Activated naive CD4-positive, alpha-beta T cell treated with anti-CD3 and anti-CD28 coated beads, Interleukin-2, amount 50 U/mL, for 72 hours (primary cell): Measurements from ENCODE around the gene EARS2. TPM values are rescaled to one million over a fixed set of nuclear protein-coding genes. Genes with fewer than 3 reads are reported as not detected.
"Not testable (repeated sequence)": the region's sequence is repeated elsewhere in the genome, so short reads cannot be mapped to it uniquely, and the experiment has no call there.

Experiments used
- ATAC-seq, 2 donors: fragments of 150-1000 bp; cut with Tn5 transposase; 2 replicates each; pipeline ENCODE4 v1.10.0; 2021; ENCODE audit warnings: mild to moderate bottlenecking in 2 of 2, moderate library complexity in 2 of 2
- DNase-seq, 2 donors: peaks; one replicate each; pipeline ENCODE4 v3.0.0; 2021 to 2022; ENCODE audit warnings: low spot score in 2 of 2
- H3K27ac Mint-ChIP-seq, 2 donors: one replicate each; pipeline ENCODE4 v1.8.0; 2022; ENCODE audit warnings: mild to moderate bottlenecking in 2 of 2, mixed read lengths in 2 of 2
- H3K36me3 Mint-ChIP-seq, 2 donors: one replicate each; pipeline ENCODE4 v1.8.0; 2022; ENCODE audit warnings: mixed read lengths in 2 of 2
- H3K9me3 Mint-ChIP-seq, 2 donors: one replicate each; pipeline ENCODE4 v1.8.0; 2022; ENCODE audit warnings: mixed read lengths in 2 of 2
- total RNA-seq, 2 donors: library from RNA; stranded (reverse); gene quantifications; one replicate each; pipeline ENCODE4 v1.2.3, GENCODE V29; 2022

The EARS2 gene
- total RNA-seq: 10 to 100 TPM; 22.9 to 30.6 TPM

DNA sequence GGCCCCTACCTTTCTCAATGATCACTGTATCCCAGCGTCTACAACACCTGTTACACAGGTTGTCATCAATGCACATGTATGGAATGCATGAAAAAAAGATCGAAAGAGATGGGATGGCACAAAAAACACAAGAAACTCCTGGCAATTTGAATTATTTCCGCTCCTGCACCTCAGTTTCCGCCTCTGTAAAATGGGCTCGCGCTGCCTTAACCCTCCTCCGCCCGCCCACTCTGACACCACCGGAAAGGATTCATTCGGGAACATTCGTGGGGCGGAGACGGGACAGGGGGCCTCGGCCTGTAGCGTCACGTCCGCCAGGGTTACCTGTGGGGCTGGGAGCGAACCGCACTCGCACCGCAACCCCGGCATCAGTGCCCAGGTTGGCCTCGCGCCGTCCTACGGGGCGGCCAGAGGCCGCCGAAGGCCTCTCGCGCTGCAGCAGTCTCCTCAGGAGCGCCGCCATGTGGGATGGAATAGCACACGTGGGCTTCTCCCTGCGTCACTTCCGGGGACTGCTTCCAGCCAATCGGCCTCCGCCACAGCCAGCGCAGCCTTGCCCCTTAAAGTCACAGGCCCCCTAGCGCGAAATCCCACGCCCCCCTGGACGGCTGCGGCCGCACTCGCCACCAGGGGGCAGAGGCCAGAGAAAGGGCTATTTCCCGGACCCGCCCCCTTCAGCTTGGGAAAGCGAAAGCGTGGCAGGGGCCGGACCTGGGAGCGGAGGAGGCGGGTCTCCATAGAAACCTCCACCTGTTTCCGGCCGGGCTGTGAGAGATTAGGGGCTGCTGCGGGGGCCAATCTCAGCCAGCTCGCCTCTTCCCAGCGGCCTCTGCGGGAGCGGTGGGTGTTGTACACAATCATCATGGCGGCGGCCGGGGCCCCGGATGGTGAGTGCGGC lies at the start of gene EARS2, which contains the start of gene UBFD1:
Gene EARS2 (minus strand): TSS at position 470 of the 898 bp plus-strand sequence. CDS start 7 bp downstream, at position 463.
Gene UBFD1 (plus strand): TSS at position 847 of the 898 bp plus-strand sequence. CDS start 16 bp downstream, at position 863.
- Mint-ChIP-seq H3K27ac (peak within 1 kb of the TSS; percentile 94 to 98), H3K9me3 (no peaks in the 10 kb centered on the region), H3K36me3 (peaks cover 8 to 10% of the 10 kb centered on the region in 2 donors)
- DNase-seq (peak; percentile 97 to 99), ATAC-seq (peak; percentile 92 to 94)

GRCh38 chr16:23597003-23597756 lies 40.0 kb upstream of the EARS2 start:
- DNase-seq: peak in 1 of 2 donors; percentile 7
- no peaks in the 10 kb centered on the region for H3K9me3 Mint-ChIP-seq
- ATAC-seq: no peak
- H3K36me3 Mint-ChIP-seq: peaks cover 0 to 4% of the 10 kb centered on the region in 2 donors
- H3K27ac Mint-ChIP-seq: peak overlapping the region; percentile 39 to 73

GRCh38 chr16:23595951-23596720 lies 39.0 kb upstream of the EARS2 start, which contains the start of gene NDUFAB1:
Gene NDUFAB1 (minus strand): TSS chr16:23596316. CDS start chr16:23596290, 26 bp downstream.
- peak within 1 kb of the TSS; percentile 73 to 82 for H3K27ac Mint-ChIP-seq
- no peaks in the 10 kb centered on the region for H3K9me3 Mint-ChIP-seq
- peak; percentile 99 for ATAC-seq
- DNase-seq: peak; percentile 92 to 97
- H3K36me3 Mint-ChIP-seq: peaks cover 0 to 11% of the 10 kb centered on the region in 2 donors

DNA sequence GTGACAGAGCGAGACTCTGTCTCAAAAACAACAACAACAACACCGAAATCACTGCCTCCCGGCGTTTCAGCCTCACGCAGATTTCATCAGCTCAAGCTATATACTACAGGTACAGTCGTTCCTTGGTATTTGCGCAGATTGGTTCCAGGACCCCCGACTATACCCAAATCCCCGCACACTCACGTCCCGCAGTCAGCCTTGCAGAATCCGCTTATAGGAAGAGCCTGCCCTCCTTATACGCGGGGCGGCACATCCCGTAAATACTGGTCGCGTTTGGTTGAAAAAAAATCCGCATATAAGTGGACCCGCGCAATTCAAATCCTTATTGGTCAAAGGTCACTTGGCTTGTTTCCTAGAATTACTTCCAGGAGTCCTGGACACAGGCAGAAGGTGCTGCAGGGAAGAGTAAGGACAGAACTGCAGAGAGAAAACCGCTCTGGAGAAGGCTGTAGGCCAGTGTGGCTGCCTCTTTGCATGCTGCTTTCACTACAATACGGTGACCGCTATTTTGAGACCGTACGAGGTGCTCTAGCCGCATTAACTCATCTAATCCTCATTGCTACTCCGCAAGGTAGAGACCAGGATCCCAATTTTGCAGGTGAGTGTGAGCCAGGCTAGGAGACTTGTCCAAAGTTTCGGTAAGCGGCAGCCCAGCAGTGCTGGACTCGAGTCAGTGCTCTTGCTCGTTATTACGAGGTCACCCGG lies 38.2 kb upstream of the EARS2 start:
- DNase-seq (peak in 1 of 2 donors; percentile 57), ATAC-seq (no peak)
- peak overlapping the region; percentile 73 to 82 for H3K27ac Mint-ChIP-seq
- H3K9me3 Mint-ChIP-seq: no peaks in the 10 kb centered on the region
- peaks cover 0 to 11% of the 10 kb centered on the region in 2 donors for H3K36me3 Mint-ChIP-seq

DNA sequence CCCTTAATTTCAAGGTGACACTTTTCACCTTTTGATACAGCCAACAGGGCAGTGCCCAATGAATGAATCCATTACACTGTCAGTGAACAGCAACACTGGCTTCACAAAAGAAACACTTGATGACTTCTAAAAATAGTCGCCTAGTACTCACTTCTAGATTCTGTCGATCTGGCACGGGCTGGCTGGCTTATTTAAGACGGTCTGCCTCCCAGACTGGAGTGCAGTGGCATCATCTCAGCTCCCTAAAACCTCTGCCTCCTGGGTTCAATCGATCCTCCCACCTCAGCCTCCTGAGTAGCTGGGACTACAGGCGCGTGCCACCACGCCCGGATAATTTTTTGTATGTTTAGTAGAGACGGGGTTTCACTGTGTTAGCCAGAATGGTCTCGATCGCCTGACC lies 37.0 kb upstream of the EARS2 start:
- Mint-ChIP-seq H3K9me3 (no peaks in the 10 kb centered on the region), H3K36me3 (peaks cover 4 to 11% of the 10 kb centered on the region in 2 donors), H3K27ac (peak overlapping the region in 1 of 2 donors; percentile 68)
- DNase-seq (no peak), ATAC-seq (no peak)

DNA sequence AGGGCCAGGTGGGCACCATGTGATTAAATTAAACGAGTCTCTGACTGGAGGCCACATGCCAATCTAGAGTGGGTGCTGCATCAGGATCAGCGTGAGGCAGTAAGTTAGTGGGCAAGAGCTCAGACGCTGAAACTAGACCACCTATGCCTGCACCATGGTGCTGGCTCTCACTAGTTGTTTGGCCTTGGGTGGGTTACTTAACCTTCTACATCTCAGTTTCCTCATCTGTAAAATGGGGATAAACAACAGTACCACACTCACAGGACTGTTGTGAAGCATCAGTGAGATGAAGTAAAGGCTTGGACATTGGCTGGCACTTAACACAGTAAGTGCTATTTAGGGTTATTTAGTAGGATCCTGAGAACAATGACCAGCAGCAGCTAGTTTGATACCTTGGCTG lies 33.0 kb upstream of the EARS2 start:
- Mint-ChIP-seq H3K36me3 (peaks cover 6 to 7% of the 10 kb centered on the region in 2 donors), H3K9me3 (no peaks in the 10 kb centered on the region), H3K27ac (no peak overlapping the region)
- DNase-seq: no peak
- no peak for ATAC-seq

- DNase-seq (no peak), ATAC-seq (no peak)
- Mint-ChIP-seq H3K9me3 (no peaks in the 10 kb centered on the region), H3K27ac (peak overlapping the region in 1 of 2 donors; percentile 50), H3K36me3 (peaks cover 11 to 12% of the 10 kb centered on the region in 2 donors)
Observed at GRCh38 chr16:23587726-23588125, 30.6 kb upstream of the EARS2 start.

DNA sequence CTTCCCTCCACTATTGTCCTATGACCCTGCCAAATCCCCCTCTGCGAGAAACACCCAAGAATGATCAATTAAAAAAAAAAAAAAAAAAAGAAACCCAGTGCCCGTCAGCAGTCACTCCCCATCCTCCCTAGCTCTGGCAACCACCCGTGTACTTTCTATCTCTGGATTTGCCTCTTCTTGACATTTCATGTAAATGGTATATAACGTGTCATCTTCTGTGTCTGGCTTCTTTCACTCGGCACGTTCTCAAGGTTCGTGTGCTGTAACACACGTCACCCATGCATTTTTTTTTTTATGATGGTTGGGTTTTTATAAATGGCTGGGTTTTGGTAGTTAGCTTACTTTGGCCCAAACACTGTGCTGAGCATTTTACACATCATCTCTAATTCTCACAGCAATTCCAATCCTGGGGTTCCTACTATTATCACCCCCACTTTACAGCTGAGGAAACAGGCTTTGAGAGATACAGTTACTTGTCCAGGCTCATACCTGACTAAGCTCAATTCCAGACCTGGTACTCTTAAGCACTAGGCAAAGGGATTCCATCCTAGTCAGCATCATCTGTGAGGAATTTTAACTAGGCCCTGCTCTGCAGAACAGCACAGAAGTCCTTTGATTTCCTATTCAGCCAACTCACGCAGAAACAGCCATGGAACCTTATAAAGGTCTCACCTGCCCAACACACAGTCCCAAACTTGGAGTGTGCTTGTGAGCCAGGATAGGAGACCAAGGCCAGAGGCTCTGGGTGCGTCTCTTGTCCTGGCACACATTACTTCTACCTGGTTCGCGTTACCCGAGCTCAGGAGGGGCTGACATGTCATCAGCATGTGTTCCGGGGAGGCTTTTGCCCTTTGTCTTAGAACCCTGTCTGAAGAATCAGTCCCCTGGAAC lies 27.3 kb upstream of the EARS2 start:
- ATAC-seq: no peak
- H3K9me3 Mint-ChIP-seq: no peaks in the 10 kb centered on the region
- H3K36me3 Mint-ChIP-seq: peaks cover 5 to 17% of the 10 kb centered on the region in 2 donors
- no peak for DNase-seq
- H3K27ac Mint-ChIP-seq: peak overlapping the region in 1 of 2 donors; percentile 5

- not testable (repeated sequence) for ATAC-seq, H3K9me3 Mint-ChIP-seq, H3K27ac Mint-ChIP-seq, DNase-seq
- H3K36me3 Mint-ChIP-seq: peaks cover 5 to 13% of the 10 kb centered on the region in 2 donors
Observed at GRCh38 chr16:23583271-23583670, 26.1 kb upstream of the EARS2 start.

DNA sequence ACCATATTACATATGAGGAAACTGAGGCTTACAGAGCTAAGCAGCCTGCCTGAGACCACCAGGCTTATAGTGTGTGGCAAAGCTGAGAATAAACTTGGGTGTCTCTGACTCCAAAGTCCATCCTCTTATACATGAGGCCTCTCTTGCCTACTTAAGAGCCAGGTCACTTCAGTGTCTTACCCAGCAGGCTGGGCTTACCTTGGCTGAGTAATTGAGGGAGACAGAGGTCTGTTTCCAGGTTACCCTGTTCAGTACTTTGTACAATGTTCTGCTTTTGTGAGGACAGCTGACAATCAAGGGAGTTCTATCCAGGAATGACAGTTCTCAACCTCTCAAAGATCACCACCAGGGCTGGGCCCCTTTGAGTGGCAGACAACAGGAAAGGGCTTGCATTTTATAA lies 24.6 kb upstream of the EARS2 start:
- Mint-ChIP-seq H3K27ac (peak overlapping the region in 1 of 2 donors; percentile 29), H3K36me3 (peaks cover 5 to 13% of the 10 kb centered on the region in 2 donors), H3K9me3 (no peaks in the 10 kb centered on the region)
- no peak for ATAC-seq
- no peak for DNase-seq

GRCh38 chr16:23580391-23580790 lies 23.2 kb upstream of the EARS2 start:
- ATAC-seq: no peak
- Mint-ChIP-seq H3K36me3 (peaks cover 5 to 13% of the 10 kb centered on the region in 2 donors), H3K9me3 (no peaks in the 10 kb centered on the region), H3K27ac (peak overlapping the region in 1 of 2 donors; percentile 36)
- DNase-seq: no peak

DNA sequence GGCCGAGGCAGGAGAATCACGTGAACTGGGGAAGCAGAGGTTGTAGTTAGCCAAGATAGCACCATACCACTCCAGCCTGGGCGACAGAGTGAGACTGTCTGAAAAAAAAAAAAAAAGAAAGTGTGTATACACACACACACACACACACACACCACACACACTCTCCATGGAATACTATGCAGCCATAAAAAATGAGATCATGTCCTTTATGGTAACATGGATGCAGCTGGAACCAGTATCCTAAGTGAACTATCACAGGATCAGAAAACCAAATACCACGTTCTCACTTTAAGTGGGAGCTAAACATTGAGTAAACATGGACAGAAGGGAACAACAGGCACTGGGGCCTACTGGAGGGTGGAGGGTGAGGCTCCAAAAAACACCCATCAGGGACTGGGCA lies 22.2 kb upstream of the EARS2 start:
- no peak for DNase-seq
- Mint-ChIP-seq H3K36me3 (peaks cover 3 to 12% of the 10 kb centered on the region in 2 donors), H3K9me3 (no peaks in the 10 kb centered on the region), H3K27ac (peak overlapping the region in 1 of 2 donors; percentile 30)
- no peak for ATAC-seq

DNA sequence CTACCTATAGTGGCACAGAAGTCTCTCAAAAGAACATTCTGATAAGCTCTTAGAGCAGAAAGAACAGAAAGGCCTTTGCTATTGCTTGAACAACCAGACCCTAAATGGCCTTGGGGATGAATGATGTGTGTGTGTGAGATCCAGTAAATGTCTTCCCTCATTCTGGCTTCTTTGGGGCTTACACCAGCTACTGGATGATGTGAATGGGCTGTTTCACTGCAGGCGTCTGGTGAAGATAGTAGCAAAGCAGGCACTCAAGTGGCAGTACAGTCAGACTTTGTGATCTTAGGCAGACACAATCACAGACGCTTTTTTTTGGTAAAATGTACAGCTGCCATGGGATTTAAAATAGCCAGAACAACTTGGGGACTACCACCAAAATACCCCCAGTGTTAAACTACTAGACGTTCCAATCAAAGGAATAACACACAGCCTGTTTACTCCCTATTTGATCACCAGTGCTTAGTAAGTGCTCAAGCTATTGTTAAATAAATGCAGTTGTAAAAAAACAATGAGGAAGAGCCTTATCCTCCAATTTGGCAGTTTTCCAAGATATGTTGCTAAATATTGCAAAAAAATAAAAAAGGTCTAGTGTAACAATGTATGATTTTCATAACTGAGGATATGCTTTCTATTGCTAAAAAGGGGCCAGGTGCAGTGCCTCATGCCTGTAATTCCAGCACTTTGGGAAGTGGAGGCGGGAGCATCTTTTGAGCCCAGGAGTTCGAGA lies 21.1 kb upstream of the EARS2 start:
- peak overlapping the region in 1 of 2 donors; percentile 66 for H3K27ac Mint-ChIP-seq
- ATAC-seq (no peak), DNase-seq (no peak)
- H3K36me3 Mint-ChIP-seq: peaks cover 0 to 8% of the 10 kb centered on the region in 2 donors
- no peaks in the 10 kb centered on the region for H3K9me3 Mint-ChIP-seq

- DNase-seq: no peak
- peaks cover 0 to 8% of the 10 kb centered on the region in 2 donors for H3K36me3 Mint-ChIP-seq
- H3K9me3 Mint-ChIP-seq: no peaks in the 10 kb centered on the region
- peak overlapping the region; percentile 39 to 66 for H3K27ac Mint-ChIP-seq
- no peak for ATAC-seq
Observed at GRCh38 chr16:23577493-23577892, 20.3 kb upstream of the EARS2 start.
